ENCODE data around the gene MATR3. TPM values are rescaled to one million over a fixed set of nuclear protein-coding genes. Genes with fewer than 3 reads are reported as not detected.
"Not testable (repeated sequence)": the region's sequence is repeated elsewhere in the genome, so short reads cannot be mapped to it uniquely, and the experiment has no call there.

MATR3 gene
- total and polyA plus RNA-seq, 7 donors = 60.8 to 272 (median 194) TPM

GRCh38 chr5:139341187-139341688 is 47.7 kb downstream of the MATR3 start:
- intact Hi-C loops (cut with DNase I) = loop anchor here (2.0 to 5.0 kb wide), 2 partner anchors 46 to 61 kb away; partner anchors contain the start of gene SPATA24

DNA sequence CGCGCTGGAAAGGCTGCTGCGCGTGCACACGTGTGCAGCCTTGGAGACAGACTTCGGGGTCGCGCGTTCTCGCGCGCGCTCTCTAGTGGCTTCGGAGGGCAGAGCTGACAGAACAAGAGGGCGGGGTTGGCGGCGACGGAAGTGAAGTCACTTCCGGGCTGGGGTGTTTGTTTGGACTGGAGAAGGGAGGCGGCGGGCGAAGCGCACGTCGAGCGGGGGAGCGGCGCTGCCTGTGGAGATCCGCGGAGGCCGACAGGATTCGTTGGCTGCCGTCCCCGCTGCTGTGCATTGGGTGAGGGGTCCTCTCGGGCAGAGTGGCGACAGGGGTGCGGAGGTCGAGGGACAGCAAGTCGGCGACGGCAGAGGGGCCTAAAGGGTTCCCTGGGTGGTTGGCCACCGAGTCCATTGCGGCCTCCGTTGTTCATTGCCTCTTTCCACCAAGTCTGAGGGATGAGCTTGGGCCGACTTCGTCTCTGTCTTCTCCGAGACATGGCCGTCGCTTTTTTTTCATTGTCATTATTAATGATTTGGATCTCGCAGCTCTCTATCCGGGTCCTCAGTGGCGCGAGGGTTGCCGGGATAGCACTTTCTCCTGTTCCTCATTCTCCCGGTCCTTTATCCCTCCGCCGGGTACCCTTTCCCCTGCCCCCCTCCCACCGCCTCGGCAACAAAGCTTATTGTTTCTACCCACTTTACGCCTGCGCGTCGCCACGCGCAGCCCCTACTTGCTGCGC is 48.3 kb downstream of the MATR3 start, which contains the start of gene PAIP2:
PAIP2 (plus strand) TSS at position 166 of the 734 bp plus-strand sequence. CDS start 21,931 bp downstream, outside the sequence.
- 0% methylated on average over 66 of the region's 66 CpGs for WGBS, 2 donors
- peak; percentile 99 for DNase-seq
- Histone ChIP-seq H3K36me3 (no peaks in the 10 kb centered on the region), H3K9me3 (no peaks in the 10 kb centered on the region), H3K4me3 (peak within 1 kb of the TSS; percentile 65 to 91 (median 84)), H3K27ac (peak within 1 kb of the TSS; percentile 93 to 98 (median 96)), H3K27me3 (no peaks in the 10 kb centered on the region), H3K4me1 (peaks cover 0 to 46% (median 26%) of the 10 kb centered on the region in 4 donors)
- intact Hi-C loops (cut with DNase I) = loop anchor here (2.0 to 5.0 kb wide), 2 partner anchors 47 to 60 kb away; partner anchors contain the start of gene SPATA24
- TF ChIP-seq POLR2AphosphoS5 (IDR thresholded peaks at IDR 0.05) = peak; percentile 95 to 98 (median 98)
- no peak for TF ChIP-seq EP300 (IDR thresholded peaks at IDR 0.05)
- TF ChIP-seq CTCF (IDR thresholded peaks at IDR 0.05) = peak; percentile 60 to 71 (median 65)
- TF ChIP-seq POLR2A (IDR thresholded peaks at IDR 0.05) = peak; percentile 84 to 86

More at GRCh38 chr5:139341187-139341688, 47.7 kb downstream of the MATR3 start:
- Histone ChIP-seq H3K27me3 (no peaks in the 10 kb centered on the region), H3K4me1 (peaks cover 0 to 40% (median 26%) of the 10 kb centered on the region in 4 donors), H3K9me3 (no peaks in the 10 kb centered on the region), H3K27ac (peak overlapping the region; percentile 93 to 98 (median 96)), H3K4me3 (peak overlapping the region; percentile 65 to 91 (median 84)), H3K36me3 (no peaks in the 10 kb centered on the region)
- 1 to 3% methylated on average over 17 of the region's 17 CpGs for WGBS, 2 donors
- DNase-seq = no peak
- TF ChIP-seq POLR2A (IDR thresholded peaks at IDR 0.05) = no peak
- TF ChIP-seq POLR2AphosphoS5 (IDR thresholded peaks at IDR 0.05) = no peak

- TF ChIP-seq POLR2A (IDR thresholded peaks at IDR 0.05) = no peak
- TF ChIP-seq CTCF (IDR thresholded peaks at IDR 0.05) = no peak
- no peak for TF ChIP-seq EP300 (IDR thresholded peaks at IDR 0.05)
- no peak for TF ChIP-seq POLR2AphosphoS5 (IDR thresholded peaks at IDR 0.05)
- peak overlapping the region; percentile 65 to 91 (median 84) for H3K4me3 ChIP-seq
- intact Hi-C loops (cut with DNase I) = loop anchor here (5.0 kb wide), 1 partner anchor 60 kb away; the partner anchor contains the start of gene SPATA24
- H3K36me3 ChIP-seq = no peaks in the 10 kb centered on the region
- no peaks in the 10 kb centered on the region for H3K9me3 ChIP-seq
- 0% methylated on average over 16 of the region's 16 CpGs for WGBS, 2 donors
- DNase-seq = no peak
- H3K4me1 ChIP-seq = peaks cover 0 to 47% (median 28%) of the 10 kb centered on the region in 4 donors
- H3K27me3 ChIP-seq = no peaks in the 10 kb centered on the region
- peak overlapping the region; percentile 93 to 98 (median 96) for H3K27ac ChIP-seq
These were observed 48.8 kb downstream of the MATR3 start for GRCh38 chr5:139342423-139342723.

DNA sequence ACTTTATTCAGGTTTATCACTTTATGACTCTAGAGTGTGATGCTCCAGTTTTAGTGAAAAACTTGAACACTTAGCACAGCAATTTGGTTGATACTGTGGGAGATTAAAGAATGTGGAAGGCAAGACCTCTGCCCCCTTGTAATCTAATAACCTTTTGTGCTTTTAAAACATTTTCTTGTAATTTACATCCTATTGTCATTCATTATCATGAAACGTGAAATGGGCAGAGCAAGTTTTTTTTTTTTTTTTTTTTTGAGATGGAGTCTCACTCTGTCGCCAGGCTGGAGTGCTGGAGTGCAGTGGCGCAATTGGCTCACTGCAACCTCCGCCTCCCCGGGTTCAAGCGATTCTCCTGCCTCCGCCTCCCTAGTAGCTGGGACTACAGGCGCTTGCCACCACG is 49.9 kb downstream of the MATR3 start:
- intact Hi-C loops (cut with DNase I) = loop anchor here (5.0 kb wide), 1 partner anchor 59 kb away; the partner anchor contains the start of gene SPATA24
- WGBS, 2 donors = 67 to 84% methylated on average over 9 of the region's 9 CpGs
- no peaks in the 10 kb centered on the region for H3K9me3 ChIP-seq
- H3K36me3 ChIP-seq = no peaks in the 10 kb centered on the region
- H3K27me3 ChIP-seq = no peaks in the 10 kb centered on the region
- peak overlapping the region in 1 of 4 donors; percentile 94 for H3K27ac ChIP-seq
- H3K4me1 ChIP-seq = peaks cover 0 to 52% (median 30%) of the 10 kb centered on the region in 4 donors
- DNase-seq = no peak
- TF ChIP-seq CTCF (IDR thresholded peaks at IDR 0.05) = no peak
- TF ChIP-seq POLR2AphosphoS5 (IDR thresholded peaks at IDR 0.05) = no peak
- H3K4me3 ChIP-seq = peak overlapping the region in 2 of 4 donors; percentile 65 to 90

GRCh38 chr5:139344177-139344576 is 50.6 kb downstream of the MATR3 start:
- WGBS, 2 donors = 63 to 86% methylated on average over 2 of the region's 2 CpGs
- intact Hi-C loops (cut with DNase I) = loop anchor here (5.0 kb wide), 1 partner anchor 58 kb away; the partner anchor contains the start of gene SPATA24
- DNase-seq = no peak
- no peak overlapping the region for H3K4me3 ChIP-seq
- H3K27me3 ChIP-seq = no peaks in the 10 kb centered on the region
- no peak overlapping the region for H3K27ac ChIP-seq
- H3K4me1 ChIP-seq = peaks cover 0 to 53% (median 32%) of the 10 kb centered on the region in 4 donors
- no peaks in the 10 kb centered on the region for H3K36me3 ChIP-seq
- no peaks in the 10 kb centered on the region for H3K9me3 ChIP-seq
- TF ChIP-seq EP300 (IDR thresholded peaks at IDR 0.05) = no peak
- TF ChIP-seq CTCF (IDR thresholded peaks at IDR 0.05) = no peak
- no peak for TF ChIP-seq POLR2AphosphoS5 (IDR thresholded peaks at IDR 0.05)
- no peak for TF ChIP-seq POLR2A (IDR thresholded peaks at IDR 0.05)

DNA sequence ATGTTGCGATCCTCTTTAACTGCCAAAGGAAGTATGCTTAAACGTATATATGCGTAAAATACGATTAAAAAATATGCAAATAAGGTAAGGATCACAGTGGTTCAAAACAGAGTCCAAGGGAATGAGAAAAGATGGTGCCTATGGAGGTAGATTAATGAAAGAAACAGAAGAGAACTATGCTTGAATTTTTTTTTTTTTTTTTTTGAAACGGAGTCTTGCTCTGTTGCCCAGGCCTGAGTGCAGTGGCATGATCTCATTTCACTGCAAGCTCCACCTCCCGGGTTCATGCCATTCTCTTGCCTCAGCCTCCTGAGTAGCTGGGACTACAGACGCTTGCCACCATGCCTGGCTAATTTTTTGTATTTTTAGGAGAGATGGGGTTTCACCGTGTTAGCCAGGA is 51.9 kb downstream of the MATR3 start:
- H3K4me3 ChIP-seq; H3K27ac ChIP-seq; DNase-seq; H3K9me3 ChIP-seq; H3K36me3 ChIP-seq; intact Hi-C loops (cut with DNase I); H3K27me3 ChIP-seq: not testable (repeated sequence)
- H3K4me1 ChIP-seq = peaks cover 0 to 57% (median 36%) of the 10 kb centered on the region in 4 donors
- WGBS, 2 donors = 94 to 95% methylated on average over 8 of the region's 8 CpGs

DNA sequence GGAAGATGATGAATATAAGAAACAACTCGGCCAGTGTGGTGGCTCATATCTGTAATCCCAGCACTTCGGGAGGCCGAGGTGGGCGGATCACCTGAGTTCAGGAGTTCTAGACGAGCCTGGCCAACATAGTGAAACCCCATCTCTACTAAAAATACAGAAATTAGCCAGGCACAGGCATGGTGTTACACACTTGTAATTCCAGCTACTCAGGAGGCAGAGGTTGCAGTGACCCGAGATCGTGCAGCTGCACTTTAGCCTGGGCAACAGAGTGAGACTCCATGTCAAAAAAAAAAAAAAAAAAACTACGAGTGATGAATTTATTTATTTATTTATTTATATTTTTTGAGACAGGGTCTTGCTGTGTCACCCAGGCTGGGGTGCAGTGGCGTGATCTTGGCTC is 54.3 kb downstream of the MATR3 start:
- H3K27me3 ChIP-seq; DNase-seq; H3K4me3 ChIP-seq; H3K27ac ChIP-seq; H3K9me3 ChIP-seq; intact Hi-C loops (cut with DNase I); H3K36me3 ChIP-seq: not testable (repeated sequence)
- peaks cover 0 to 52% (median 32%) of the 10 kb centered on the region in 4 donors for H3K4me1 ChIP-seq
- WGBS, 2 donors = 89 to 94% methylated on average over 9 of the region's 9 CpGs
